Measurements from ENCODE around the gene SMURF1.

SMURF1 gene

DNA sequence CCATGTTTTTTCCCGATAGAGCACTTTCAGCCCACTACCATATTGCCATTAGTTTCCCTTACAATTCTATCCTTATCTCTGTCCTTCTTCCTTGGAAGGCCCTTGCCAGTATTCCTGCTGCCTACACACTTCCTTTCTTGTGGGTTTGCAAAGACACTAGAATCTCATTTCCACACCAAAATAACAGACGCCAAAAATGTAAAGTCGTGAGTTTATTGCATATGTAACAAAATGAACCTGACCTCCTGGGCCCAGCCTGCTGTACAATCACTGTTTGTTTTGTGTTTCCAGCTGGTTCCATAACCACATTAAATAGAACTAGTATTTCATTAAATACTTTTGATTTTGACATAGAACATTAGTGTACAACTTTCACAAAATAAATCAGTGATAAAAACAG lies 116.7 kb downstream of the SMURF1 start:
- TF ChIP-seq, protein P1, sequence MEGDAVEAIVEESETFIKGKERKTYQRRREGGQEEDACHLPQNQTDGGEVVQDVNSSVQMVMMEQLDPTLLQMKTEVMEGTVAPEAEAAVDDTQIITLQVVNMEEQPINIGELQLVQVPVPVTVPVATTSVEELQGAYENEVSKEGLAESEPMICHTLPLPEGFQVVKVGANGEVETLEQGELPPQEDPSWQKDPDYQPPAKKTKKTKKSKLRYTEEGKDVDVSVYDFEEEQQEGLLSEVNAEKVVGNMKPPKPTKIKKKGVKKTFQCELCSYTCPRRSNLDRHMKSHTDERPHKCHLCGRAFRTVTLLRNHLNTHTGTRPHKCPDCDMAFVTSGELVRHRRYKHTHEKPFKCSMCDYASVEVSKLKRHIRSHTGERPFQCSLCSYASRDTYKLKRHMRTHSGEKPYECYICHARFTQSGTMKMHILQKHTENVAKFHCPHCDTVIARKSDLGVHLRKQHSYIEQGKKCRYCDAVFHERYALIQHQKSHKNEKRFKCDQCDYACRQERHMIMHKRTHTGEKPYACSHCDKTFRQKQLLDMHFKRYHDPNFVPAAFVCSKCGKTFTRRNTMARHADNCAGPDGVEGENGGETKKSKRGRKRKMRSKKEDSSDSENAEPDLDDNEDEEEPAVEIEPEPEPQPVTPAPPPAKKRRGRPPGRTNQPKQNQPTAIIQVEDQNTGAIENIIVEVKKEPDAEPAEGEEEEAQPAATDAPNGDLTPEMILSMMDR (IDR thresholded peaks at IDR 0.05), result no peak
- no peaks in the 10 kb centered on the region for H3K36me3 ChIP-seq (ENCODE audit: control insufficient read depth, insufficient read depth, low read length)

DNA sequence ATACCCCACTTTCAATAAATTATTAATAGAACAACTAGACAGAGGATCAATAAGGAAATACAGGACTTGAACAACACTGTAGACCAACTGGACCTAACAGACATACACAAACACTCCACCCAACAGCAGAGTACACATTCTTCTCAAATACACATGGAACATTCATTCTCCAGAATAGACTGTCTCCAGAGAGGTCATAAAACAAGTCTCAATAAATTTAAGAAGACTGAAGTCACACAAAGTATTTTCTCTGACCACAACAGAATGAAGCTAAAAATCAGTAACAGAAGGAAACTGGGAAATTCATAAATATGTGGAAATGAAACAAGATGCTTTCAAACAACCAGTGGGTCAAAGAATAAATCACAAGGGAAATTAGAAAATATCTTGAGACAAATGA lies 119.8 kb downstream of the SMURF1 start:
- Histone ChIP-seq H2AFZ (no peak overlapping the region), H3K79me2 (peaks cover under 1% of the 10 kb centered on the region), H3K36me3 (ENCODE audit: control insufficient read depth, insufficient read depth, low read length) (no peaks in the 10 kb centered on the region), H3K4me2 (ENCODE audit: low read length) (no peak overlapping the region), H3K27ac (no peak overlapping the region), H3K9ac (no peak overlapping the region), H3K4me1 (no peaks in the 10 kb centered on the region), H3K4me3 (ENCODE audit: low read depth, low read length) (no peak overlapping the region), H3K9me3 (ENCODE audit: control insufficient read depth, low read length) (no peaks in the 10 kb centered on the region), H3K27me3 (ENCODE audit: control insufficient read depth, insufficient read depth, low read length) (no peaks in the 10 kb centered on the region)
- TF ChIP-seq, protein P1 (IDR thresholded peaks at IDR 0.05), result no peak

More for the DNA sequence above, 116.7 kb downstream of the SMURF1 start:
- no peak overlapping the region for H3K4me3 ChIP-seq (ENCODE audit: low read depth, low read length)
- no peaks in the 10 kb centered on the region for H3K27me3 ChIP-seq (ENCODE audit: control insufficient read depth, insufficient read depth, low read length)
- H3K9me3 ChIP-seq (ENCODE audit: control insufficient read depth, low read length), result no peaks in the 10 kb centered on the region
- H3K27ac ChIP-seq, result no peak overlapping the region
- no peaks in the 10 kb centered on the region for H3K4me1 ChIP-seq
- no peak overlapping the region for H3K4me2 ChIP-seq (ENCODE audit: low read length)
- H3K79me2 ChIP-seq, result no peaks in the 10 kb centered on the region
- H2AFZ ChIP-seq, result no peak overlapping the region
- H3K9ac ChIP-seq, result no peak overlapping the region

DNA sequence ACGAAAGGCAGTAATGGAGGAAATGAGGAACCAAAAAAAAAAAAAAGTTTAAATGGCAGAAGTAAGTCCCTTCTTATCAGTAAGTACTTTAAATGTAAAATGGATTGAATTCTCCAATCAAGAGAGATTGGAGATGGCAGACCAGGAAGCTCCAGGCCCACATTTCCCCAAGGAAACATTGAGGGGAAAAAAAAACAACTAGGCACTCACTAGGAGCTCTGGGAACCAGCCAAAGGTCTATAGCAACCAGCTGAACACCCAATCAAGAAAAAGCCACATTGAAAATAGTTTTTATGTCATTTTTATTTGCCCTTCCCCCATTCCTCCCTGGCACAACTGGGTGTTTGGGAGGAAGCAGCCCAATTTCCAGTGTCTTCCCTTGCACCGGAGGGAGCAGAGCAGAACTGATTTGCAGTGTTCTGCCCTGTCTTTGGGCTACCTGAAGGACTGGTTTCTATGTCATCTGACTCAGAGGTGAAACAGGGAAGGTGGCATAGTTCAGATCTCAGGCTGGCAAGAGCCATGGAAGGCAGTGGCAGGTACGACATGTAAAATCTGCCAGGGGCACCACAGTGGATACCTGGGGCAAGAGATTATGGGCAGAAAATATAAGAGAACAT lies 121.9 kb downstream of the SMURF1 start:
- Histone ChIP-seq H3K27ac (no peak overlapping the region), H3K4me2 (ENCODE audit: low read length) (no peak overlapping the region), H3K4me3 (ENCODE audit: low read depth, low read length) (no peak overlapping the region), H2AFZ (no peak overlapping the region), H3K79me2 (peaks cover 6% of the 10 kb centered on the region), H3K27me3 (ENCODE audit: control insufficient read depth, insufficient read depth, low read length) (no peaks in the 10 kb centered on the region), H3K4me1 (no peaks in the 10 kb centered on the region), H3K9me3 (ENCODE audit: control insufficient read depth, low read length) (no peaks in the 10 kb centered on the region), H3K36me3 (ENCODE audit: control insufficient read depth, insufficient read depth, low read length) (no peaks in the 10 kb centered on the region), H3K9ac (no peak overlapping the region)
- TF ChIP-seq, protein P1 (IDR thresholded peaks at IDR 0.05), result no peak

DNA sequence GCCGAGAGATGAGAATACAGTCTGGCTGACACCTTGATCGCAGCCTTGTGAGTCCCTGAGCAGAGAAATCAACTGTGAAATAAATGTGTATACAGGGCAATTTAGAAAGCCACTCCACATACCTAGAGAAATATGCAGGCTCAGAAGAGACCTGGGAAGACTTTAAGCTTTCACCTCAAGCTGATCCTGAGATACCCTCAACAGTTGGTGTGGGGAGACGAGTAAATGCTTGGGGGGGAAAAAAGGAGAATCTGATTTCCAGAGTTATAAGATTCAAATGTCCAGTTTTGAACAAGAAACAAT lies 123.5 kb downstream of the SMURF1 start:
- H3K79me2 ChIP-seq, result peaks cover 6% of the 10 kb centered on the region
- no peak overlapping the region for H3K4me2 ChIP-seq (ENCODE audit: low read length)
- H3K9me3 ChIP-seq (ENCODE audit: control insufficient read depth, low read length), result no peaks in the 10 kb centered on the region
- H3K27me3 ChIP-seq (ENCODE audit: control insufficient read depth, insufficient read depth, low read length), result no peaks in the 10 kb centered on the region
- H3K4me1 ChIP-seq, result no peaks in the 10 kb centered on the region
- TF ChIP-seq, protein P1 (IDR thresholded peaks at IDR 0.05), result no peak
- H3K36me3 ChIP-seq (ENCODE audit: control insufficient read depth, insufficient read depth, low read length), result no peaks in the 10 kb centered on the region
- no peak overlapping the region for H2AFZ ChIP-seq
- no peak overlapping the region for H3K27ac ChIP-seq
- no peak overlapping the region for H3K4me3 ChIP-seq (ENCODE audit: low read depth, low read length)
- H3K9ac ChIP-seq, result no peak overlapping the region

Data from parathyroid adenoma (tissue), 2 donors.